OCI-LY3 (cell line): ENCODE measurements around the gene CREG1.

Experiments used
- H2AFZ ChIP-seq: fragments of 200-600, 300-600 bp; shearing (Covaris generic); 2 replicates; pipeline ENCODE4 v1.6.0; 2014; ENCODE audit warnings: antibody characterized with exemption, low read depth, low read length
- H3K27ac ChIP-seq: fragments of 200-600, 300-600 bp; sonication (generic); 2 replicates; pipeline ENCODE4 v1.5.1; 2014; ENCODE audit warnings: mild to moderate bottlenecking, low read length, moderate library complexity, mixed read lengths
- H3K27me3 ChIP-seq: fragments of 200-600, 300-600 bp; sonication (generic); 2 replicates; pipeline ENCODE4 v1.6.1; 2014; ENCODE audit warnings: low read depth, low read length, mixed read lengths
- H3K36me3 ChIP-seq: fragments of 200-600, 300-600 bp; sonication (generic); replicated peaks from 2 replicates; pipeline ENCODE3; 2014; ENCODE audit warnings: low read depth, low read length, mixed read lengths
- H3K4me1 ChIP-seq: fragments of 300-600, 200-600 bp; sonication (generic); 2 replicates; pipeline ENCODE4 v1.6.1; 2014; ENCODE audit warnings: low read length, mixed read lengths
- H3K4me2 ChIP-seq: fragments of 200-600, 300-600 bp; sonication (generic); 2 replicates; pipeline ENCODE4 v1.6.1; 2014; ENCODE audit warnings: low read length, mixed read lengths
- H3K4me3 ChIP-seq: fragments of 300-600, 200-600 bp; sonication (generic); 2 replicates; pipeline ENCODE4 v1.5.1; 2014; ENCODE audit warnings: antibody characterized with exemption, mild to moderate bottlenecking, low read length, moderate library complexity
- H3K79me2 ChIP-seq: fragments of 300-600, 200-600 bp; shearing (Covaris generic); 2 replicates; pipeline ENCODE4 v1.6.1; 2014; ENCODE audit warnings: mild to moderate bottlenecking, low read length, mixed read lengths
- H3K9ac ChIP-seq: fragments of 300-600, 200-600 bp; shearing (Covaris generic); 2 replicates; pipeline ENCODE4 v1.6.0; 2014; ENCODE audit warnings: mild to moderate bottlenecking, low read length, moderate library complexity
- H3K9me3 ChIP-seq: fragments of 200-600, 300-600 bp; shearing (Covaris generic); 2 replicates; pipeline ENCODE4 v1.6.1; 2014; ENCODE audit warnings: low read length, mixed read lengths; ENCODE audit not compliant: insufficient read depth
- H4K20me1 ChIP-seq: fragments of 200-600, 300-600 bp; sonication (generic); 2 replicates; pipeline ENCODE4 v1.6.1; 2016; ENCODE audit warnings: low read length, mixed read lengths; ENCODE audit not compliant: insufficient read depth
- CTCF ChIP-seq: fragments of 200-600, 300-600 bp; sonication (generic); IDR thresholded peaks from 2 replicates; pipeline ENCODE4 v1.5.1; 2014; ENCODE audit warnings: antibody characterized with exemption, low read length, low read depth
- EZH2phosphoT487 ChIP-seq: fragments of 200-600 bp; shearing (Covaris generic); IDR thresholded peaks from 2 replicates; pipeline ENCODE4 v1.6.1; 2018; ENCODE audit warnings: antibody characterized with exemption, mixed run types, low read depth

CREG1 gene

GRCh38 chr1:167532964-167533824 is 20.4 kb downstream of the CREG1 start:
- peaks cover under 1% of the 10 kb centered on the region; the same call in 1 of the 2 replicates for H3K4me1 ChIP-seq
- no peaks in the 10 kb centered on the region for H3K36me3 ChIP-seq
- no peaks in the 10 kb centered on the region for H3K79me2 ChIP-seq
- H4K20me1 ChIP-seq = no peaks in the 10 kb centered on the region
- peaks cover 37% of the 10 kb centered on the region for H3K27me3 ChIP-seq
- no peak overlapping the region for H2AFZ ChIP-seq
- no peak overlapping the region for H3K4me2 ChIP-seq
- H3K9ac ChIP-seq = no peak overlapping the region
- no peak overlapping the region for H3K27ac ChIP-seq
- H3K4me3 ChIP-seq = no peak overlapping the region
- no peaks in the 10 kb centered on the region for H3K9me3 ChIP-seq
- TF ChIP-seq EZH2phosphoT487 (no peak), CTCF (no peak)

- TF ChIP-seq CTCF (no peak), EZH2phosphoT487 (no peak)
- H2AFZ ChIP-seq = no peak overlapping the region
- H3K4me3 ChIP-seq = no peak overlapping the region
- H3K27ac ChIP-seq = no peak overlapping the region
- H3K9me3 ChIP-seq = no peaks in the 10 kb centered on the region
- H4K20me1 ChIP-seq = no peaks in the 10 kb centered on the region
- H3K4me1 ChIP-seq = no peaks in the 10 kb centered on the region; the same call in 1 of the 2 replicates
- H3K79me2 ChIP-seq = no peaks in the 10 kb centered on the region
- no peak overlapping the region for H3K4me2 ChIP-seq
- peaks cover 39% of the 10 kb centered on the region for H3K27me3 ChIP-seq
- no peaks in the 10 kb centered on the region for H3K36me3 ChIP-seq
- no peak overlapping the region for H3K9ac ChIP-seq
Measured at GRCh38 chr1:167532375-167532774, 21.2 kb downstream of the CREG1 start.

GRCh38 chr1:167529829-167530474 is 23.6 kb downstream of the CREG1 start:
- H4K20me1 ChIP-seq = no peaks in the 10 kb centered on the region
- no peaks in the 10 kb centered on the region for H3K36me3 ChIP-seq
- H3K9ac ChIP-seq = no peak overlapping the region
- TF ChIP-seq CTCF = no peak
- no peak for TF ChIP-seq EZH2phosphoT487
- no peak overlapping the region for H3K27ac ChIP-seq
- H3K27me3 ChIP-seq = peaks cover 42% of the 10 kb centered on the region
- no peaks in the 10 kb centered on the region; the same call in 1 of the 2 replicates for H3K4me1 ChIP-seq
- H3K9me3 ChIP-seq = no peaks in the 10 kb centered on the region
- no peak overlapping the region for H3K4me2 ChIP-seq
- no peak overlapping the region for H3K4me3 ChIP-seq
- H2AFZ ChIP-seq = no peak overlapping the region
- no peaks in the 10 kb centered on the region for H3K79me2 ChIP-seq

GRCh38 chr1:167528057-167528728 is 25.4 kb downstream of the CREG1 start:
- H3K4me1 ChIP-seq = no peaks in the 10 kb centered on the region
- no peak overlapping the region for H2AFZ ChIP-seq
- H3K9me3 ChIP-seq = no peaks in the 10 kb centered on the region
- H3K4me2 ChIP-seq = no peak overlapping the region
- no peaks in the 10 kb centered on the region for H3K79me2 ChIP-seq
- no peaks in the 10 kb centered on the region for H3K36me3 ChIP-seq
- no peak overlapping the region for H3K27ac ChIP-seq
- H3K4me3 ChIP-seq = no peak overlapping the region
- H4K20me1 ChIP-seq = no peaks in the 10 kb centered on the region
- H3K27me3 ChIP-seq = peaks cover 45% of the 10 kb centered on the region
- TF ChIP-seq EZH2phosphoT487 (no peak), CTCF (no peak)
- no peak overlapping the region for H3K9ac ChIP-seq
